ENCODE measurements around the gene RNF148. TPM values are rescaled to one million over a fixed set of nuclear protein-coding genes. Genes with fewer than 3 reads are reported as not detected.
"Not testable (repeated sequence)": the region's sequence is repeated elsewhere in the genome, so short reads cannot be mapped to it uniquely, and the experiment has no call there.

Gene RNF148
- total RNA-seq, 1 experiment from 2014 or later, result 0.25 TPM

DNA sequence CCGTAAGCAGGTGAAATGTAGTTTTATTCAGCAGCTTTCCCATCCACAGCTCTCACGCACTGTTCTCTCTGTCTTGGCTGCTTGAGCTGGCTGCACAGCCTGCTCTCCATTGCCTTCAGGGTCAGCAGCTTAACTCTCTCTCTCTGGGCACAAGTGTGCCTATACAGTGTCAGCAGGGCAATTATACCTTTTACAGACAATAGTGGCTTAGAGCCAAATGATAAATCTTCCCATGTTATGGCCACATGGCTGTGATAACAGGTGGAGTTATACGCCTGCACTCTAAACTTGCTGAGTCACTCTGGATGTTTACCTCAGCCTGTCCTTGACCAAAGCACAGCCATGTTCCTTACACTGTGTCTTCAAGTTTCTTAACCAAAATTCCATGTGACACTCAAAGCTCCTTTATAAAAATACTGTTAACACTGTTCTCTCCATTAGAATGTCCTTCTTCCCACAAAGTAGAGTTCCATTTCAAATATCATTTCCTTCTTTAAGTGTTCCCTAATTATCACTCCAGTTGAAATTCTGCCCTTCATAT lies 9.9 kb downstream of the RNF148 start:
- no peak for DNase-seq (ENCODE audit: extremely low read depth, low read depth)

GRCh38 chr7:122691569-122692235 lies 11.0 kb downstream of the RNF148 start:
- DNase-seq (ENCODE audit: extremely low read depth, low read depth), result no peak

DNA sequence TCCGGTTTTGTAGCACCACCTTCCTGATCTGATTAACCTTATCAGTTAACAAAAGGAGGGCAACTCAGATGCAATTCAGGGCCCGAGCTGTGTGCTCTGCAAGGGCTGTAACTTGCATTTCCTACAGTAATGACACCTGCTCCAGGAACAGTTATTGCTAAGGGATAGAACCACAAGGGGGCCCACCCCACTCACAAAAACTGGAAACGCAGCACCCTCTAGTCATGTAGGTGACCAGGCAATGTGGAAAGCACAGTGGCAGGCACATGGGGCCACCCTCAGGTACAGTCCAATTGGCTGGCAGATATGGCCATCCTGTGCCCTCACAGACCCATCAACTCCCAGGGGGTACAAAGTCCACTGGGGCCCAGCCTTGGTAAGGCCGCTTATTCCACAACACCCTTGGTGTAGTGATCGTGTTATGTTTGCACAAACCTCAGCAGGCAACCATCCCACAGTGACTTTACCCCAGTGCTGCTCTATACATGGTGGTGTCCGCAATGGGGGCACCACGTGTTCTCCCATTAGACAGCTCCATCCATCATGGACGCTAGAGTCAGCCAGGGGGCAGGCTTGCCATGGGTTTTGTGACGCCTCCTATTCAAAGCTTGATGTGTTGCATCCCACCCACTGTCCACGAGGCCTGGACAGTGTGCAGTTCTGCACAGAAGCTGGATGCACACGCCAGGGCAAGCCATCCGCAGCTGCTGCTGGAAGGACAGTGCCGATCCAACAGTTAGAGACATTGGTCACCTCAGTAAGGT lies 13.2 kb downstream of the RNF148 start:
- no peak for DNase-seq (ENCODE audit: extremely low read depth, low read depth)

- DNase-seq (ENCODE audit: extremely low read depth, low read depth), result no peak
These were observed 14.2 kb downstream of the RNF148 start for GRCh38 chr7:122688400-122688998.

DNA sequence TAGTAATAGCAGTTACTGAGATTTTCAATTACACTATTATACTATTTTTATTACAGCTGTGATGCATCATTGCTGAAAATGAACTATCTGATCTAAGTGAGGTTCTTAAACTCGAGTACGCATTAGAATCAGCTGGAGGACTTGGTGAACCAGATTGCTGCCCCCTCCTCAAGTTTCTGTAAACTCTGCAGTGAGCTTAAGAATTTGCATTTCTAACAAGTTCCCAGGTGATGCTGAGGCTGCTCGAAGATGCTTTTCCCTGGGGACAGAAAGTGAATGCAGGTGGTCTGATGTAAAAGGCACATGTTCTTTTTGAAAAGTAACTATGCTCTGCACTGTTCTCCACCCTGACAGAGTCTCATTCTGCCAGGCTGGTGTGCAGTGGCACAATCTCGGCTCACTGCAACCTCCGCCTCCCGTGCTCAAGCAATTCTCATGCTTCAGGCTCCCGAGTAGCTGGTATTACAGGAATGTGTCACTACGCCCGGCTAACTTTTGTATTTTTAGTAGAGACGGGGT lies 16.3 kb downstream of the RNF148 start:
- DNase-seq (ENCODE audit: extremely low read depth, low read depth), result no peak

GRCh38 chr7:122684504-122684903 lies 18.2 kb downstream of the RNF148 start:
- no peak for DNase-seq (ENCODE audit: extremely low read depth, low read depth)

- DNase-seq (ENCODE audit: extremely low read depth, low read depth), result no peak
These were observed 19.7 kb downstream of the RNF148 start for GRCh38 chr7:122682815-122683550.

- not testable (repeated sequence) for DNase-seq (ENCODE audit: extremely low read depth, low read depth)
These were observed 21.5 kb downstream of the RNF148 start for GRCh38 chr7:122681186-122681585.

GRCh38 chr7:122679813-122680212 lies 22.9 kb downstream of the RNF148 start:
- no peak for DNase-seq (ENCODE audit: extremely low read depth, low read depth)

- not testable (repeated sequence) for DNase-seq (ENCODE audit: extremely low read depth, low read depth)
These were observed 23.4 kb downstream of the RNF148 start for GRCh38 chr7:122679269-122679709.

GRCh38 chr7:122677149-122677548 lies 25.6 kb downstream of the RNF148 start:
- no peak for DNase-seq (ENCODE audit: extremely low read depth, low read depth)

- no peak for DNase-seq (ENCODE audit: extremely low read depth, low read depth)
These were observed 26.3 kb downstream of the RNF148 start for GRCh38 chr7:122676466-122676865.

DNA sequence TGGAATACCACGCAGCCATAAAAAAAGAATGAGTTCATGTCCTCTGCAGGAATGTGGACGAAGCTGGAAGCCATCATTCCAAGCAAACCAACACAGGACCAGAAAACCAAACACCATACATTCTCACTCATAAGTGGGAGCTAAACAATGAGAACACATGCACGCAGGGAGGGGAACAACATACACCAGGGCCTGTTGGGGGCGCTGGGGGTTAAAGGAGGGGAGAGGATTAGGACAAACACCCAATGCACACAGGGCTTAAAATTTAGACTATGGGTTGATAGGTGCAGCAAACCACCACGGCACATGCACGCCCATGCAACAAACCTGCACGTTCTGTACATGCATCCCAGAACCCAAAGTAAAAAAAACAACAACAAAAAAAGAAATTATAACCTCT lies 27.1 kb downstream of the RNF148 start:
- DNase-seq (ENCODE audit: extremely low read depth, low read depth), result no peak

- DNase-seq (ENCODE audit: extremely low read depth, low read depth), result no peak
These were observed 27.7 kb downstream of the RNF148 start for GRCh38 chr7:122675011-122675410.

DNA sequence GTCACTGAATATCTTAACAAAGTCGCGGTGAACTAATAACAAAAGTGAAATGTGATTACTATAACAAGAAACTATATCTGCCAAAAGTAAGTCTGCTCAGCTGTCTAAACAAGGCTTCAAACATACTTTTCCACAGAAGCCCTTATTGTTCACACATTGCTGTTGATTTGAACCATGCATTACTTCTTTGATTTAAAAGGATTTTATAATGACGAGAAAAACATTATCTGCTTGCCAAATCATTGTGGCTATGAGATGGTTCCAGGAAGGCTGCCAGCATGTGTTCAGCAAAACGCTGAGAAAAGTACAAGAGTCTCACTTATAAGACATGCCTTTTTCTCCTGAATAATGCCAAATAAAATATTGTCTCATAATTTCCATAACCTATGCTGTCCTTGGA lies 28.2 kb downstream of the RNF148 start:
- DNase-seq (ENCODE audit: extremely low read depth, low read depth), result no peak

DNA sequence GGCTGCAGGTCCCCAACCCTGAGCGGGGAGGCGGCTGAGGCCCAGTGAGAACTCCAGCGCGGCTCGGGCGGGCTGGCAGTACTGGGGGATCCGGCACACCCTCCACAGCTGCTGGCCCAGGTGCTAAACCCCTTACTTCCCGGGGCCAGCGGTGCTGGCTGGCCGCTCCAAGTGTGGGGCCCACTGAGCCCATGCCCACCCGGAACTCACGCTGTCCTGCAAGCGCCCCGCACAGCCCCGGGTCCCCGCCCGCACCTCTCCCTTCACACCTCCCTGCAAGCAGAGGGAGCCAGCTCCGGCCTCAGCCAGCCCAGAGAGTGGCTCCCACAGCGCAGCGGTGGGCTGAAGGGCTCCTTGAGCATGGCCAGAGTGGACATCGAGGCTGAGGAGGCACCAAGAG lies 28.8 kb downstream of the RNF148 start:
- no peak for DNase-seq (ENCODE audit: extremely low read depth, low read depth)

- DNase-seq (ENCODE audit: extremely low read depth, low read depth), result no peak
These were observed 30.2 kb downstream of the RNF148 start for GRCh38 chr7:122672536-122672935.

GRCh38 chr7:122663733-122664132 lies 39.0 kb downstream of the RNF148 start:
- DNase-seq (ENCODE audit: extremely low read depth, low read depth), result no peak

GRCh38 chr7:122658856-122659255 lies 43.9 kb downstream of the RNF148 start:
- no peak for DNase-seq (ENCODE audit: extremely low read depth, low read depth)

DNA sequence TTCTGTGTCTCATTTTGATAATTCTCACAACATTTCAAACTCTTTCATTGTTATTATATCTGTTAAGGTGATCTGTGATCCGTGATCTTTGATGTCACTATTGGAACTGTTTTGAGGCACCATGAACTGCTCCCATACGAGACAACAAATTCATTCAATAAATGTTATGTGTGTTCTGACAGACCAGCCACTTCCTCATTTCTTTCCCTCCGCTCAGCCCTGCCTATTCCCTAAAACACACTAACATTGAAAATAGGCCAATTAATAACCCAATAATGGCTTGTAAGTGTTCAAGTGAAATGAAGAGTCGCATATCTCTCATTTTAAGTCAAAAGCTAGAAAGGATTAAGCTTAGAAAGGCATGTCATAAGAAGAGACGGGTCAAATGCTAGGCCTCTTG lies 49.0 kb downstream of the RNF148 start:
- DNase-seq (ENCODE audit: extremely low read depth, low read depth), result no peak

- no peak for DNase-seq (ENCODE audit: extremely low read depth, low read depth)
These were observed 49.8 kb downstream of the RNF148 start for GRCh38 chr7:122652876-122653275.
